Measurements from ENCODE around the gene SIDT1.

Gene SIDT1

DNA sequence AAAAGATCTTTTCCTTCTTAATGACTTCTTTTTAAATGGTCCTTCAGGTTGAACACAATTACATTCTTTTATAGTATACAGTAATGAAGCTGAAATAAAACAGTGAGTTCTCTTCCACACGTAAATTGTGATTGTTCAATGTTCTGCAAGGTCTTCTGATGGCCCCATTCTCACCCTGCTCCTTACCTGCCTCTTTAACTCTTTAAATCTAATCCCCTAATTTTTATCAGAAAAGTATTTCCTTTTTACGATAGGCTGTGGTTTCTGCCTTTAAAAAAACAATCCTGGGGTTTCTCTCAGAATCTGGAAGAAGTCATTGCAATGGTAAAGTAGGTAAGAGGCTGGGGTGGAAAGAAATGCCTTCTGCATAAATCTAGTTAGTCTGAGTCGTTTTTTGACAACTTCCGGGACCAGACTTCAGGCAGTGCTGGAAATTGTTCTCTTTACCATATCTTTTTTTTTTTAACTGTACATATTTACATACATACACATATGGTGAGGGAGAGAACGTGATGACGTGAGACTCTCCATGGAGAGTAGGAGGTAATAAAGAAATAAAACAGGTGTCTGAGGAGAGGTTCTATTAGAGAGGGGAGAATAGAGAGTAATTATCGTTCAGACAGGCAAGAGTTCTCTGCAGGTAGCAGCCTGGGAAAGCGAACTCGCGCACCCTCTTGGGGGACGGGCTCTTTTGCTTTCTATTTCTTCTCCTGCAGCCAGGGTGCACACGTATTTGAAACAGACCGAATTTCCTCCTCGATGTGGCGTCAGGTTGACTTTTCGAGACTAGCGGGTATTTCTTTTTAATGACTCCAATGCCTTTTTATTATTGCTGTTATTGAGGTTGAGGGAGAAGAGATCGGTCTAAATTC is at the start of gene SIDT1:
TSS of gene SIDT1 (plus strand) at position 730 of the 872 bp plus-strand sequence. CDS start 467 bp downstream, outside the sequence.
- no peak for DNase-seq

DNA sequence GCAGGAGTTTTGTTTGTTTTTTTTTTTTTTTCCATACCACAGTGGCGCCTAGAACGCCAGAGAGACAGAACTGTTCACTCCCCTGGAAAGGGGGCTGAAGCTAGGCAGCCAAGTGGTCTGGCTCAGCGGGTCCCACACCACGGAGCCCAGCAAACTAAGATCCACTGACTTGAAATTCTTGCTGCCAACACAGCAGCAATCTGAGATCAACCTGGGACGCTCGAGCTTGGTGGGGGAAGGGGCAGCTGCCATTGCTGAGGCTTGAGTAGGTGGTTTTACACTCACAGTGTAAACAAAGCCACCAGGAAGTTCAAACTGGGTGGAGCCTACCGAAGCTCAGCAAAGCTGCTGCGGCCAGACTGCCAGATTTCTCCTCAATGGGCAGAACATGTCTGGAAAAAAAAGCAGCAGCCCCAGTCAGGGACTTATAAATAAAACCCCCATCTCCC is 47.2 kb upstream of the SIDT1 start:
- no peak for DNase-seq

DNA sequence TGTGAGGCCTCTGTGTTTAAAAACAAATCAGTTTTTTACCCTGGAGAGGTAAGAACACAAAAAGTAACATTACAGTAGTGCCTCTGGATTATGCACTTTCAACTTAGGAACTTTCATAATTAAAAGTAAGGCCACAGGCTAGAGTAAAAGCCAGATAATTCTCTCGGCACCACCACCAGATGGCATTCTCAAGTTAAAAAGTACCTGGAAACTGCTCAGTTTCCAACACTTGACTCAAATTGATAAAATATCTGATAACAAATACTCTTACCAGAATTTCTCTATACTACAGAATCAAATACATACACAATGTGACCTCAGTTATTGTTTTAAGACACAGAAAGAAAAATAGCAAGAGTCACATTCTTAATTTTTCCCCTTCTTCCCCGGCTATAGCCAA is 37.3 kb upstream of the SIDT1 start:
- peak in 1 of 2 experiments; percentile 33 for DNase-seq

DNA sequence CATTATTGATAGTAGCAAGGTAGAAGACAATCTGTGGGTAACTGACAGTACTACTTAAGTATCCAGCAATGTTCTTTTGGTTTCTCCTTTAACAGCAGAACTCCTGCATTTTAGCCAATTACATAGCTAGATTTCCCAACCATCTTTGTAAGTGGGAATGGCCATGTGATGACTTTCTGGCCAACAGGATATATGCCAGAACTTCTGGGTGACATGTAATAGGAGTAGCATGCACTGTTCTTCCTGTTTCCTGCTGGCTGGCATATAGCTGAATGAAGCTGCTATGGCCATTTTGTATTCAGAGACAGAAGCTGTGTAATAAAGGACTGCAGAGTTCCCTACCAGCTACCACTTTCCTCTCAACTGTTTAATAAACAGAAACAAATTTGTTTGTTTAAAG is 35.4 kb upstream of the SIDT1 start:
- peak in 1 of 2 experiments; percentile 18 for DNase-seq

DNA sequence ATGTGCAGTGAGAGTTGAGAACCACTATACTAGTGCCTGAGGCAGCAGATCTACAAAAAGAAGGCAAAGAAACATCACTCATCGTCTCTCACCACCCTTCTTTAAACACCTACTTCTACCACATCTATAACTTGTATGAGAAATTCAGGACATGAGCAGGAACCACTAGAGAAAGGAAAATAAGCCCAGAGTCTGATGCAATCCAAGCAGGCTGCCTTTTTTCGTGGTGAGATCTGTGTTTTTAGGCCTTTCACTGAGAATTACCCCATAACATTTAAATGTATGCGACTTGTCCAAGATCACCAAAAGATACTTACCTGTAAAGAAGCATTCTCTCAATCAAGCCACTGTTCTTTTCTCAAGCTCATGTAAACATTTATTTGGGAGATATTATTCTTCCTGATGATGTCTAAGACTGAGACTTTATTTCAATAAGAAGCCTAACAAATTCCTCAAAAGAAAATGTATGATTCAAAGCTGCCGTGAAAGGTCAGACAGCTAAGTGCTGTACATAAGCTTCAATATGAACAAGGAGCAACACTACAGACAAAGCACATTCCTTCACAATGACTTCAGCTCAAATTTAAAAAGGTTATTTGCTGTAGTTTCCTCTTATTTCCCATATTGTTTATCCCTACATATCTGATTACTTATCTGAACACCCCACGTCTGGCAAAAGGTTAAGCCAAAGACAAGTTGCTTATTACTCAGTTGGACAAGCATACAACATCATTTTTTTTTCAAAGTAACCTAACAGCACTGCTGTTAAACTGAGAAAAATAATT is 33.9 kb upstream of the SIDT1 start:
- no peak for DNase-seq

DNA sequence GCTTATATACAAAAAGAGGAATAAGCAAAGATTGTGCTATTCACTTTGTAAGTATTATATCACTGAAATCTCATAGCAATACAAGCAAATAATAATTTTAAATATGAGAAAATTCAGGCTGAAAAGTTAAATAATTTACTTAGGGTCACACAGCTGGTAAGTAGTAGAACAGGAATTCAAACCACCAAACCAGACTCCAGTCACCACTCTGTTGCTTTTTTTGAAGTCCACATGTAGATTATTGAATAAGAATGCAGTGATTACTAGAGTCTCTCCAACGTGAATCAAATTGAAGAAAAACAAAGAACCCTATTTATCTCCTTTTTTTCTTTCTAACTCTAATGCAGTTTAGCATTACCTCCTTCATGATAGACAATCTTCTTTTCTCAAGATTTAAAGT is 33.3 kb upstream of the SIDT1 start:
- DNase-seq, result no peak

DNA sequence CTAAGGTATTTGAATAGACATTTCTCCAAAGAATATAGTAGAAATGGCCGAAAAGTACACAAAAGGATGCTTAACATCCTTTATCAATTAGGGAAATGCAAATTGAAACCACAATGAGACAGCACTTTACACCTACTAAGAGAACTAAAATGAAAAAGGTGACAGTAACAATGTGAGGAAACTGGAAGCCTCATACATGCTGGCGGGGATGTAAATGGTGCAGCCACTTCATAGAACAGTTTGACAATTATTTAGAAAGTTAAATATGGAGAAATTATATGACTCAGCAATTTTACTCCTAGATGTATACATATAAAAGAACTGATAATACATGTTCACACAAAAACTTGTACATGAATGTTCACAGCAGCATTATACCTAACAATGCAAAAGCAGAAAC is 30.8 kb upstream of the SIDT1 start:
- no peak for DNase-seq

DNA sequence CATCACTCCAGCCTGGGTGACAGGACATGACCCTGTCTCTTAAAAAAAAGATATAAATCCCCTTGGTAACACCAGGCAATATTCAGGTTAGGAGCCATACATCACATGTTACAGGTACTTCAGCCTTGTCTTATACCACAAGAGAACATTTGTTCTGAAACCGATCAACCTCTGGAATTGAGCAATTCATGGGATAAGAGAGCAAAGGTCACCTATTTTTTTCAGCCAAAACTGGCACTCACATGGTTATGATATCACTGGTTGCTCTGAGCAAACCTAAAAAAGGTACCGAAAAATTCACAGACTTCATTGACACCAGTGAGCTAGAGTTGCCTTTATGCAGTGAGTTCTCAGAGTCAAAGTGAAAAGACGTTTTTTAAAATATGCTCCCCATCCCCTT is 26.5 kb upstream of the SIDT1 start:
- no peak for DNase-seq

DNA sequence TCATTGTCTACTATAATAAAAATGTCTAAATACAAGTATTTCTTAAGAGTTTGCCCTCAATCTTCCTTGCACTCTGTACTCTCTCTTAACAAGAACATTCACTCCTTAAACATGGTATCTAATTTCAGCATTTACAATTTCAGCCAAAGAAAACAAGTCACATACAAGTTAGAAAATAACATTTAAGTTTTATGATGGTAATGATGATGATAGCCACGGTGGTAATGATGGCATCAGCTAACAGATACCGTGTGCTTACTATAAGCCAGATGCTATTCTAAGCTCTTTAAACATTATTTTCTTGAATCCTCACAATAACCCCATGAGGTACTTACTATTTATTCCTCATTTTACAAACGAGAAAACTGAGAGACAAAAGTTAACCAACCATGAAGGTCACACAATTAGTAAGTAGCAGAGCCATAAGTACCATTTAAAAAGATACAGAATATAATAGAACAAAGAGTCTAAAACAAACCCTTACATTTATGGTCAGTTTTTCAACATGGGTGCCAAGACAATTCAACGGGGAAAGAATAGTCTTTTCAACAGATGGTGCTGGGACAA is 24.8 kb upstream of the SIDT1 start:
- no peak for DNase-seq

DNA sequence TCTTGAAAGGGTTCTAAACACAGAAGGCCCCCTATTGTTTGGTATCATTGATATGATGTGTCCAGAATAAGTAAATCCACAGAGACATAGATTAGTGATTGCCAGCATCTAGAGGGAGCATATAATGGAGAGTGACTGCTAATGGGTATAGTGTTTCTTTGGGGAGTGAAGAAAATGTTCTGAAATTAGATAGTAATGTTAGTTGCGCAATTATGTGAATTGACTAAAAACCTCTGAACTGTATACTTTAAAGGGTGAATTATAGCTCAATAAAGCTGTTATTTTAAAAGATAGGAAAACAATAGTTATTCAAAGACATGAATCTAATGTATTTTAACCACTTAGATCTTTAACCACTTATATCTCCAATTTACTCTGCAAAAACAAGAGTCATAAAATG is 23.4 kb upstream of the SIDT1 start:
- no peak for DNase-seq

DNA sequence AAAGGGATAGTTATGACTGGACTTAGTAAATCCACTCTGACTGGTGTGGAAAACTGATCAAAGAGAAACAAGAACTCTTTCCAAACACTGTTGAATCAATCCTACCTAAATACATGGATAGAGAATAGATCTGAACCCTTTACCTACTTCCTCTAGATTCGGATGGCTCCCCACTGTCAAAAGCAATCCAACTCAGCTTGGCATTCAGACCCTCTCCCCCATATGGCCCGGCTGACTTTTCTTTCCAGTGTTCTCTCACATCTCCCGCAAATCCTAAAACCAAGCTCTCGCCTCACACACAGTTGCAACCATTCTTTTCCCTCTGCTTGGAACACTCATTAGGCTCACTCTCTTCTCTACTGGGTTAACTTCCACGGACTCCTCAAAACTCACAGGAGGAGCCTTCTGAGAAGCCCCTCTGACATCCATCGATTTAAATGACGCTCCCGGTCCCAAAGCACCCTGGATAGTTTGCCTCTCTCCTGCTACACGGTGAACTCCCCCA is 18.0 kb upstream of the SIDT1 start:
- DNase-seq, result no peak

DNA sequence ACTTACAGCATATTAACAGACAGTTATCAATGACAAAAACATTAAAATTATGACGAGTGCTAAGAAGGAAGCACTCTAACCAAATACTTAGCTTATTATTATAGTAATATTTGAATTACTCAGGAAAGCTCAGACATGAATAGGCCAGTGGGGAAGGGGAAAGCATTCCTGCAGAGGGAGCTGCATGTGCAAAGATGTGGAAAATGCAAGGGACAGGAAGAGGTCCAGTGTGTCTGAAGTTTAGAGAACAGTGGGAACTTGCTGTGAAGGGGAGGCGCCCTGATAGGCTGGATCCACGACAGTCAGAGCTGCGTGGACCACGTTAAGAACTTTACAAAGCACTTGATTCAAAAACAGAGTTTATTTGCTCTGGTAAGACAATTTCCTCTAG is 16.2 kb upstream of the SIDT1 start:
- no peak for DNase-seq

DNA sequence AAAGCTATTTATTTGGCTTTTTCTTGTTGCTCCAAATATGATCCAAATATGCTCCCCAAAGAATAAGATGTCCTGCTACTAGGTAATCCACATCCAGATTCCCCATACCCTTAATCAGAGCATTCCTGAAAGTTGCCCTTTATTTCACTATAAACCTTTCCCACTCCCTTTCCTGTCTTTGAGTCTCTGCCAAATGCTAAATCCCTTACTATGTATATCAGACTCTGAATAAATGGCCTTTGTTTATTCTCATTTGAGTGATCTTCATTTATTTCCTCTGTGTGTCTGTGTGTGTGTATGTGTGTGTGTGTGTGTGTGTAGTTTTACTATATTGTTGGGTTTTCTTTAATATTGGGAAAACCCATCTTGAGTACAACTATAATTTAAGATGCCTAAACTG is 10.4 kb upstream of the SIDT1 start:
- DNase-seq, result no peak

DNA sequence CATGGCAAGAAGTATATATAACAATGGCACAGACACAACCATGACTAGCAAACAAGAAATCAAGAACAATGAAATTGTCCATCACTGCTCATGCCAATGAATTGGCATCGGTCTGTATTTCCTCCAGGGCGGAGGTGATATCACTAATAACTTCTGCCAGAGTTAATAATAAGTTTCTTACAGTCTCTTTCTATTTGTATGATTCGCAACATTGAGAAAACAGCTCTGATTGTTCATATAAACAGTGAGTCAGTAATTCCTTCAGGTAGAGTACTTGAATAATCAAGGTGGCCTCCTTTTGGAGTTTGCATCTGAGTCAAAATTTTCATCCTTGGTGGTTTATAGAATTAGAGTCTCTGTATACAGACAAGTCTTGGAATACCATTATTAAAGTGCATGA is 9.1 kb upstream of the SIDT1 start:
- no peak for DNase-seq

DNA sequence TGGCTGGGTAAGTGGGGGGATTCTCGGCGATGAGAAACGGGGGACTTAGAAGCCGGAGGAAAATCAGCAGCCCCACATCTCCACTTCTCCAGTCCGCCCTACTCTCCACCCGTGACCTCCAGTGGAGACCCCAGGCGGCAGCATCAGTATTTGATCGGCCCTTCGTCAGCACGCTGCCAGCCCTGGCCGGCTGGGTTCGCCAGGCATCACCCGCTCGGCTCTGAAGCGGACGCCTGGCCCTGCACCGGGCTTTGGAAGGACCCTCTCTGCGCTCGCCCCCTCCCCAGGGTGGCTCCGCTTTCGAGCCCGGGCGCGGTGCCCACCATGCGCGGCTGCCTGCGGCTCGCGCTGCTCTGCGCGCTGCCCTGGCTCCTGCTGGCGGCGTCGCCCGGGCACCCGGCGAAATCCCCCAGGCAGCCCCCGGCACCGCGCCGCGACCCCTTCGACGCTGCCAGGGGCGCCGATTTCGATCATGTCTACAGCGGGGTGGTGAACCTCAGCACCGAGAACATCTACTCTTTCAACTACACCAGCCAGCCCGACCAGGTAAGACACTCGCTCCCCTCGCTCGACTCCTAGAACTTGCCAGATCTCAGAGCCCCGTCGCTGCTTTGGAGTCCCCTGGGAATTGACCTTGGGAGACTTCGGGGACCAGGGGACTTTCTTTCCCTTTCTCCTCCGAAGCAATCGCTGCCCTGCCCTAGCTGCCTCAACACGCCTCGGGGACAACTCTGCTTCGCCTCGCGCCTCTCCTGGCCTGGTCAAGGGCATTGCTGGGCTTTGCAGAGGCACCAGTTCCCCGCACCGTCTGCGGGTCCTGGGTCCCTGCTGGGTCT is 561 bp downstream of the SIDT1 start:
- DNase-seq, result no peak

DNA sequence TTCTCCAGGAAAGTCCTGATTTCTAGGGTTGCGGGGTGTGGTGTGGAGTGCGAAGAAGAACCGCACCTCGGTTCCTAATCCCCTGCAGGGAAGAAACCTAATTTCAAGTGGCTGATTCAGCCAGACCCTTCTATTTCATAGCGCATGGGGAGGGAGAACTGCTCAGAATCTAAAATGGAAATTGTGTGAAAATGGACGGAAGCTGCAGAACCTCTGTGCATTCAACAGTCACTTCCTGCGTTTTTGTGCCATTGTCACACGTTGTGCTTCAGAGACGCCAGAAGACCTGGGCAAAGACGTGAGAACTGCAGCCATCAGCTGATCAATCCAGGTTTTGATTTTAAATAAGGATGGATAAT is 1.2 kb downstream of the SIDT1 start:
- DNase-seq, result no peak

DNA sequence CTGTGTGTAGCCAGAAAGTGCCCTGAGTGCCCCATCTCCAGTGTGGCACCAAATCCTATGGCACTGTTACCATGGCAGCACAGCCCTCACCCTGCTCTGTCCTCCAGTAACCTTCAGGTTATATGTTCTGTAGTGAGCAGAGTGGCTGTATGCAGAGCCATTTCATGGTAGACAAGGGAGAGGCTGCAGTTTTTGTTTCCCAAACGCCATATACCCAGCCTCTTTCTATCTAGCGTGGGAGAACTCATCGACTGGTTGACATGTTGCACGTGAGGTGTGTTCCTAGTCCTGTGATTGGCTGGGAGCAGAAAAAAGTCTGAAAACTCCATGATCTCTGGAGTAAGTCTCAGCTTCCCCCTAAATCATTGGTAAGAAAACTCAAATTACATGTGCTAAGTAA is 2.0 kb downstream of the SIDT1 start:
- DNase-seq, result no peak

DNA sequence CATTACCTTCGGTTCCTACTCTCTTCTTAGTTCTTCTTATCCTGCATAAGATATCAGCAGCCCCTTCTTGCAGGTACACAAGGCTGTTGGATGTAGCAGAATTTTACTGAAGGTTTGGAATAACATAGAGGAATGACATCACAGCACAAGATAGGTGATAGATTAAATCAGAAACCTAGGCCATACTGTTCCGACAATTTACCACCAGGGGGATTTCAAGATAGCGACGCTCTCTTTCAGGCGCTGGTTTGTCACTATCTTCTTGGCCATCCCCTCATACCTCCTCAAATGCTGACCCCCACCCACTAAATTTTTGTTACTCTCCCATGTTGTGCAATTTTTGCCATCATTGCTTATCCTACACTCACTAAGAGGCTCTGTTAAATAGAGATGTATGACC is 3.5 kb downstream of the SIDT1 start:
- DNase-seq, result no peak

DNA sequence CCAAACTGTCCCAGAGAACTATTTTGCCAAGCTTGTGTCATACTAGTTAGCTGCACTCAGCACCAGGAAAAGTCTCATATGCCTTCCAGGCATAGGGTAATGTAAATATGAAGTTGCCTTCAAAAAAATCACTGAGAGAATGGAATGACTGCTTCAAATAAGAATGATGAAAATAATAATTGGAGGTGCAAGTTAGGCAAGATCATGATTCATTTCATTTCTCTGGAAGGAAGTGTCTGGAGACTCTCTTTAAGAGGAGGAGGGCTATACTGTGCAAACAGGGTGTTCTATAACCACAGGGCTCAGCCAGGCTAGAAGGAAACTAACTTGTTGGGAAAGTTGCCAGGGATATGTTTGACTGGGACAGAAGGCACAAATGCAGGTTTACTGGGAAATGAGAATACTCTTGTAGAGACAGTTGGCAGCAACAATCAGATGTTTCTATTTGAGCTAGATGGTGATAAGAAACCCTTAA is 4.3 kb downstream of the SIDT1 start:
- no peak for DNase-seq

DNA sequence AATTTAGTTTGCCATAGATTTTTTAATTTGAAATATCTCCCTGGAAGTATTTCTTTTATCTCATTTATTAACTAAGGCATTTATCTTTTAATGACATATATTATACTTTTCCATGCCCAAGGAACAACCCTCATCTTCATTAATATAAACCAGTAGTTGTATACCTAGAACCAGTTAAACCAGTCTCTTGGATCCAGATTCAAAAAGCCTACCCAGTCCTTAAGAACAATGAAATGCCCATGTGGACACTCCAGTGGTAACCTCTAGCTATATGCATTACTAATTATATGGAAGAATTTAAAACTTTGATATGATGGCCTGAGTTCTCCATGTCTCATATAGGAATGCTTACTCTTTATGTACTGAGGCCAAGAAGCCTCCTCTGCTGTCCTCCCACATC is 4.8 kb downstream of the SIDT1 start:
- no peak for DNase-seq

DNA sequence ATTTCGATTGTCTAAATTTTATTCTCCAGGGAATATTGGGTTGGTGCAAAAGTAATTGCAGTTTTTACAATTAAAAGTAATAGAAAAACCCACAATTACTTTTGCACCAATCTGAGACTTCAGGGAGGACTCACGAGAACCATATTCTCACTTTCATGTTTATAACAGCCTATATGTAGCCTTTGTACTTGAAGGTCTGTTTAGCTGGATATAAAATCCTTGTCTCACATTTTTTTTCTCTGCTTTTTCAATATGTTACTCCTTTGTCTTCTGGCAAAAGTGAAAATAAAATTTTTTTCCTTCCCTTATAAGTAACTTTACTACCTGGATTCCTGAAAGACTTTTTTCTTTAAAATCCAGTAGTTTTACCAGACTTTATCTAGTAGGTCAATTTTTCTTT is 9.2 kb downstream of the SIDT1 start:
- no peak for DNase-seq

DNA sequence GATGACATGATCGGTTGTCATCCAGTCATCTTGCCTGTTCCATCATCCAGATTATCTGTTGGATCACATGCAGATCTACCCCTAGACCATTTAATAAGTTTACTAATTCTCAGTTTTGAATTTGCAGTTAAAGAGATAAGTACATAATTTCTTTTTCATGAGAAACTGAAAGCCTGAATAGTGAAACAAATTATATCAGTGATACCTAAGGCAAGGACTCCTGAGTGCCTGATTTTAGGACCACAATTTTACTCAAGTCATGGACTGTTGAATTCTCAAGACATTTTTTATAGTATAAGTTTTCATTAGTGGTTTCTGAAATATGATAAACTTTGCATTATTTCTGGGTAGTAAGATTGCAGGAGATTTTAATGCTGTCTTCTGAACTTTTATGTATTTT is 13.2 kb downstream of the SIDT1 start:
- no peak for DNase-seq

DNA sequence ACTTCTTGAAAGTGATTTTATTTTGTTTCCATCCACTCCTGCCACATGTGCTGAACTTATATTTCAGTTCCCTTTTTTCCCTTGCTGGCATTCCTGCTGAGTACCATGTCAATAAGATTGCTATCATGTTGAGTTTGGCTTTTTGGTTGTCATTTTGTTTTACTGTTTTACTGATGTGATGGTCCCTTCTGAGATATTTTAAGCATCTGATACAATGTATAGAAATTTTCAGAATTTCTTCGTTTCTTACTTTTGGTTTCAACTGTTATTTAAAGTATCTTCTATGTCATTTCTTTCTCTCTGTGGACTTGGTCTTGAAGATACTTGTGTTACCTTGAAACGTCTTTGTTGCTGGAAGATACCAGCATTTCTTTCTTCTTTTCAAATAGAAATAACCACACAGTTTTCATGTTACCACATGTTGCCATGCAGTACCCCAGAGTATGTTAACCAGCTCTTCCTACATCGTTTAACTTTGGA is 14.1 kb downstream of the SIDT1 start:
- DNase-seq, result no peak

All from SW 1271 (cell line).